ENCODE measurements around the gene FCER2. TPM values are rescaled to one million over a fixed set of nuclear protein-coding genes. Genes with fewer than 3 reads are reported as not detected.

Gene FCER2
- polyA plus RNA-seq, 3 donors = 0.22 to 0.39 (median 0.38) TPM

GRCh38 chr19:7668842-7669241 lies 33.1 kb downstream of the FCER2 start, which contains the start of gene RETN:
Gene RETN, plus strand, starts transcription at chr19:7669049. Its CDS starts 278 bp downstream, at chr19:7669327.
- H3K27ac ChIP-seq (ENCODE audit: low read depth, low read length) = no peak within 1 kb of the TSS
- WGBS, 3 donors = 47 to 75% (median 58%) methylated on average over 5 to 9 of the region's 9 CpGs

- H3K27ac ChIP-seq (ENCODE audit: low read depth, low read length) = no peak overlapping the region
- WGBS, 3 donors = 42 to 53% (median 48%) methylated on average over 4 of the region's 4 CpGs
Measured at GRCh38 chr19:7665076-7665475, 36.9 kb downstream of the FCER2 start.

GRCh38 chr19:7663706-7664105 lies 38.2 kb downstream of the FCER2 start:
- WGBS, 3 donors = 74 to 82% (median 75%) methylated on average over 7 of the region's 7 CpGs
- no peak overlapping the region for H3K27ac ChIP-seq (ENCODE audit: low read depth, low read length)

- 80 to 88% (median 83%) methylated on average over 14 of the region's 14 CpGs for WGBS, 3 donors
- H3K27ac ChIP-seq (ENCODE audit: low read depth, low read length) = no peak overlapping the region
Measured at GRCh38 chr19:7662657-7663056, 39.3 kb downstream of the FCER2 start.

GRCh38 chr19:7661744-7662538 lies 40.0 kb downstream of the FCER2 start:
- WGBS, 3 donors = 73 to 79% (median 73%) methylated on average over 8 of the region's 8 CpGs
- no peak overlapping the region for H3K27ac ChIP-seq (ENCODE audit: low read depth, low read length)

- no peak overlapping the region for H3K27ac ChIP-seq (ENCODE audit: low read depth, low read length)
Measured at GRCh38 chr19:7658219-7658686, 43.7 kb downstream of the FCER2 start.

GRCh38 chr19:7657131-7657751 lies 44.7 kb downstream of the FCER2 start:
- H3K27ac ChIP-seq (ENCODE audit: low read depth, low read length) = peak overlapping the region; percentile 42

More at GRCh38 chr19:7658219-7658686, 43.7 kb downstream of the FCER2 start:
- 31 to 36% (median 36%) methylated on average over 9 of the region's 9 CpGs for WGBS, 3 donors

GRCh38 chr19:7655581-7655980 lies 46.4 kb downstream of the FCER2 start:
- H3K27ac ChIP-seq (ENCODE audit: low read depth, low read length) = no peak overlapping the region
- 47 to 71% (median 50%) methylated on average over 8 of the region's 8 CpGs for WGBS, 3 donors

More at GRCh38 chr19:7657131-7657751, 44.7 kb downstream of the FCER2 start:
- 27 to 62% (median 28%) methylated on average over 14 of the region's 14 CpGs for WGBS, 3 donors

GRCh38 chr19:7654401-7654800 lies 47.5 kb downstream of the FCER2 start:
- 48 to 63% (median 51%) methylated on average over 8 of the region's 8 CpGs for WGBS, 3 donors
- H3K27ac ChIP-seq (ENCODE audit: low read depth, low read length) = no peak overlapping the region

- H3K27ac ChIP-seq (ENCODE audit: low read depth, low read length) = peak overlapping the region; percentile 77
- 3 to 4% (median 4%) methylated on average over 28 of the region's 28 CpGs for WGBS, 3 donors
Measured at GRCh38 chr19:7652061-7652641, 49.8 kb downstream of the FCER2 start.

GRCh38 chr19:7650148-7650547 lies 51.8 kb downstream of the FCER2 start:
- 45 to 69% (median 47%) methylated on average over 2 of the region's 2 CpGs for WGBS, 3 donors
- no peak overlapping the region for H3K27ac ChIP-seq (ENCODE audit: low read depth, low read length)

GRCh38 chr19:7648265-7649014 lies 53.5 kb downstream of the FCER2 start:
- 79 to 84% (median 81%) methylated on average over 15 of the region's 15 CpGs for WGBS, 3 donors
- no peak overlapping the region for H3K27ac ChIP-seq (ENCODE audit: low read depth, low read length)

GRCh38 chr19:7647156-7647555 lies 54.8 kb downstream of the FCER2 start:
- 90 to 94% (median 93%) methylated on average over 26 of the region's 26 CpGs for WGBS, 3 donors
- no peak overlapping the region for H3K27ac ChIP-seq (ENCODE audit: low read depth, low read length)

- no peak overlapping the region for H3K27ac ChIP-seq (ENCODE audit: low read depth, low read length)
- 69 to 88% (median 86%) methylated on average over 8 of the region's 8 CpGs for WGBS, 3 donors
Measured at GRCh38 chr19:7646426-7646700, 55.6 kb downstream of the FCER2 start.

GRCh38 chr19:7645656-7646425 lies 56.1 kb downstream of the FCER2 start:
- no peak overlapping the region for H3K27ac ChIP-seq (ENCODE audit: low read depth, low read length)

GRCh38 chr19:7645163-7645562 lies 56.8 kb downstream of the FCER2 start:
- no peak overlapping the region for H3K27ac ChIP-seq (ENCODE audit: low read depth, low read length)
- WGBS, 3 donors = 64 to 89% (median 76%) methylated on average over 14 of the region's 14 CpGs

More at GRCh38 chr19:7645656-7646425, 56.1 kb downstream of the FCER2 start:
- WGBS, 3 donors = 44 to 78% (median 63%) methylated on average over 19 to 20 of the region's 20 CpGs

GRCh38 chr19:7644550-7644877 lies 57.4 kb downstream of the FCER2 start:
- 93 to 95% (median 94%) methylated on average over 17 to 20 of the region's 20 CpGs for WGBS, 3 donors
- no peak overlapping the region for H3K27ac ChIP-seq (ENCODE audit: low read depth, low read length)
